RWPE2 (cell line): ENCODE measurements around the gene MRPL40.

Experiments used
- ATAC-seq: fragments of 200-7000 bp; cut with Tn5 transposase; 3 replicates; pipeline ENCODE4 v1.9.1; 2021; ENCODE audit warnings: low read depth
- DNase-seq: peaks from one replicate; pipeline ENCODE4 v3.0.0-alpha.2; 2020; ENCODE audit warnings: low spot score
- H3K27ac ChIP-seq: fragments of 450-650 bp; 2 replicates; pipeline ENCODE4 v1.5.1; 2017; ENCODE audit warnings: mild to moderate bottlenecking; ENCODE audit not compliant: poor library complexity, severe bottlenecking
- H3K27me3 ChIP-seq: fragments of 250-450 bp; sonication (Bioruptor Pico); 2 replicates; pipeline ENCODE4 v1.5.1; 2021; ENCODE audit warnings: mild to moderate bottlenecking, moderate library complexity; ENCODE audit not compliant: insufficient read depth, poor library complexity, severe bottlenecking
- H3K36me3 ChIP-seq: fragments of 250-450 bp; sonication (Bioruptor Pico); 2 replicates; pipeline ENCODE4 v1.5.1; 2020; ENCODE audit warnings: low read depth, mild to moderate bottlenecking, moderate library complexity
- H3K4me1 ChIP-seq: fragments of 250-450 bp; sonication (Bioruptor Pico); 2 replicates; pipeline ENCODE4 v1.5.1; 2021; ENCODE audit warnings: mild to moderate bottlenecking, moderate library complexity; ENCODE audit not compliant: insufficient read depth, poor library complexity, severe bottlenecking
- H3K4me3 ChIP-seq: fragments of 250-450 bp; sonication (Bioruptor Pico); 2 replicates; pipeline ENCODE4 v1.5.1; 2021; ENCODE audit warnings: mild to moderate bottlenecking, moderate library complexity; ENCODE audit not compliant: severe bottlenecking
- H3K9me3 ChIP-seq: fragments of 250-450 bp; sonication (Bioruptor Pico); 2 replicates; pipeline ENCODE4 v1.5.1; 2021; ENCODE audit warnings: mild to moderate bottlenecking, moderate library complexity; ENCODE audit not compliant: severe bottlenecking
- CTCF ChIP-seq: fragments of 450-650 bp; IDR thresholded peaks from one replicate; pipeline ENCODE4 v1.5.1; 2017; ENCODE audit warnings: mild to moderate bottlenecking, moderate library complexity; ENCODE audit not compliant: poor library complexity, severe bottlenecking

The MRPL40 gene

DNA sequence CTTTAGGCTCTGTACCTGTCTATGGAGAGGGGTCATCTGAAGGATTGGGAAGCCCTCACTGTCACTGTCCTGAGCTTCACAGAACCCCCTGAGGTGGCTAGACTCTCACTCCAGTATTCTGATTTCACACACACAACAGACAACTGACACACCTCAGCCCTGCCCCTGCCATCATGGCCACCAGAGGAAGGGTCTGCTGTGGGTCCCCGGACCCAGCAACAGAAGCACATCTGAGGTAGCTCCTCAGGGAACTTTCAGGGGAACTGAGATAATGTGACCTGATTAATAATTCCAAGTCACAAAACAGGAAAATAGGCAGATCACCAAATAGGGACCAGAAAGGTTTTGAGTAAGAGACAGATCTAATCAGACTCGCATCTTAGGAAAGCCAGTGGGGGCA is 22.7 kb downstream of the MRPL40 start:
- Histone ChIP-seq H3K27ac (peak overlapping the region; percentile 52), H3K9me3 (no peaks in the 10 kb centered on the region), H3K4me1 (peaks cover 10% of the 10 kb centered on the region), H3K4me3 (no peak overlapping the region), H3K36me3 (peaks cover 72% of the 10 kb centered on the region), H3K27me3 (no peaks in the 10 kb centered on the region)
- no peak for ATAC-seq
- no peak for DNase-seq
- no peak for TF ChIP-seq CTCF

DNA sequence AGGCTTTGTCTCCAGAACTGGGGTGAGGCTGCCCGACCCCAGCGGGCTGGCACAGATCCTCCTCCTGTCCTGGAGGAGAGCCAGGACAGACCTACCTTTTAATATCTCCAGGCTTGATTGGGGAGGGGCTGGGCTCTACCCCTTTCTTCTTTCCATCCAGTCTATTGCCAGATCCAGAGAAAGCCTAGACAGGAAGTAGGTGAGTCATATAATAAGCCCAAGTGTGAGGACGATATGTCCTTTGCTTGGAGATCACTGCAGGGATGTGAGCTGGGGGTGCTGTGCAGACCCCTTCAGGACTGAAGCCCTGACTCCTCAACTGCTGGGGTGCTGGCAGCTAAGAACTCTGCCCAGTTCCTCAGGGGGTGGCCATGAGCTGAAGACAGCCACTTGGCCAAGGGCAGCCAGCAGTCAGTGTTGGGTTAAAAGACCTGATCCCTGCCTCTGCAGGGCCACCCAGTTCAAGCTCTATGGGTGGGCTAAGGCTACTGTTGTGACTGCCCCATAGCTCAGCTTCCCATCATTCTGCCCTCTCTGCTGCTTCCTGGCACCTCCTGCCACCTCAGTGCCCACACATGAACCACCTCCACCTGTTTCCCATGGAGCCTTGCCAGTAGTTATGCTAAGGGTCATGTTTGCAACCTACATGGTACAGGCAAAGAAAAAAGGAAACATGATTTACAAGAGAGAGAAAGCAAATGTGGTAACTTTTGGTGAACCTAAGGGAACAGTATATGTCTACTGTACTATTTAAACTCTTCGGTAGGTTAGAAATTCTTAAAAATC is 23.4 kb downstream of the MRPL40 start:
- Histone ChIP-seq H3K4me1 (peaks cover 10% of the 10 kb centered on the region), H3K4me3 (no peak overlapping the region), H3K27me3 (no peaks in the 10 kb centered on the region), H3K36me3 (peaks cover 68% of the 10 kb centered on the region), H3K27ac (peak overlapping the region; percentile 52), H3K9me3 (no peaks in the 10 kb centered on the region)
- ATAC-seq (peak; percentile 91), DNase-seq (no peak)
- no peak for TF ChIP-seq CTCF

- H3K4me1 ChIP-seq = peaks cover 10% of the 10 kb centered on the region
- H3K4me3 ChIP-seq = no peak overlapping the region
- no peaks in the 10 kb centered on the region for H3K9me3 ChIP-seq
- no peak for TF ChIP-seq CTCF
- DNase-seq (no peak), ATAC-seq (no peak)
- peaks cover 75% of the 10 kb centered on the region for H3K36me3 ChIP-seq
- H3K27me3 ChIP-seq = no peaks in the 10 kb centered on the region
- H3K27ac ChIP-seq = peak overlapping the region; percentile 52
Measured at GRCh38 chr22:19456541-19456940, 24.2 kb downstream of the MRPL40 start.

GRCh38 chr22:19457828-19458428 is 25.6 kb downstream of the MRPL40 start:
- Histone ChIP-seq H3K27me3 (no peaks in the 10 kb centered on the region), H3K9me3 (no peaks in the 10 kb centered on the region), H3K27ac (no peak overlapping the region), H3K4me1 (peaks cover 10% of the 10 kb centered on the region), H3K36me3 (peaks cover 66% of the 10 kb centered on the region), H3K4me3 (no peak overlapping the region)
- no peak for ATAC-seq
- DNase-seq = no peak
- no peak for TF ChIP-seq CTCF

DNA sequence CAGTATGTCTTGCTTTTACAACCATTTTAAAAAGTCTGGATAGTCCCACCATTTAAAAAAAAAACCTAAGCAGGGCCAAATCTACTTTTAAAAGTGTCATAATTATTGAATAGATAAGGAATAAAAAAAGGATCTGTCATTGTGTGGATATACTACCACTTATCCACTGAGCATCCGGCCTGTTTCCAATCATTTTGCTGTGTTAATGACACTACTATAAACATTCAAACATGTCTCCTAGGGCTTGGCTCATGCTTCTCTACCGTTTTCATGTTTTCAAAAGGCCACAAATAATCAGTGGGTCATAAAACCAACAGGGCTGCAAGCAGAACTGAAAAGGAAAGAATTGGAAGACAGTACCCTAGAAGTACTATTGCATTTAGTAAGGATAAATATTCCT is 27.7 kb downstream of the MRPL40 start:
- H3K4me1 ChIP-seq = peaks cover 10% of the 10 kb centered on the region
- H3K4me3 ChIP-seq = no peak overlapping the region
- no peak for DNase-seq
- H3K9me3 ChIP-seq = no peaks in the 10 kb centered on the region
- H3K27ac ChIP-seq = no peak overlapping the region
- H3K36me3 ChIP-seq = peaks cover 67% of the 10 kb centered on the region
- TF ChIP-seq CTCF = no peak
- no peaks in the 10 kb centered on the region for H3K27me3 ChIP-seq
- ATAC-seq = no peak
